Muscle layer of duodenum (tissue), 2 donors: ENCODE results near the gene ROM1.
A peak's percentile ranks its signal among the peaks of the same experiment; 100 is the strongest.
"Not testable (repeated sequence)": the region's sequence is repeated elsewhere in the genome, so short reads cannot be mapped to it uniquely, and the experiment has no call there.

Source experiments
- H3K27ac ChIP-seq: one replicate; pipeline ENCODE4 v1.7.0; 2013; ENCODE audit warnings: mild to moderate bottlenecking, low read length
- H3K27me3 ChIP-seq: one replicate; pipeline ENCODE4 v1.7.0; 2013; ENCODE audit warnings: low read depth, mild to moderate bottlenecking, control low read depth, low read length
- H3K36me3 ChIP-seq, 2 donors: one replicate each; pipeline ENCODE4 v1.7.0; 2013; ENCODE audit warnings: low read length in 2 of 2, control low read depth in 1 of 2, mild to moderate bottlenecking in 1 of 2; ENCODE audit not compliant: insufficient read depth in 2 of 2, control insufficient read depth in 1 of 2
- H3K4me1 ChIP-seq, 2 donors: one replicate each; pipeline ENCODE4 v1.7.0; 2013; ENCODE audit warnings: low read length in 2 of 2, mild to moderate bottlenecking in 2 of 2, control low read depth in 1 of 2, moderate library complexity in 1 of 2; ENCODE audit not compliant: insufficient read depth in 2 of 2, control insufficient read depth in 1 of 2
- H3K4me3 ChIP-seq, 2 donors: one replicate each; pipeline ENCODE4 v1.7.0; 2013; ENCODE audit warnings: low read length in 2 of 2, low read depth in 1 of 2, mild to moderate bottlenecking in 1 of 2
- H3K9me3 ChIP-seq, 2 donors: one replicate each; pipeline ENCODE4 v1.7.0; 2013; ENCODE audit warnings: low read length in 2 of 2, control low read depth in 1 of 2, mild to moderate bottlenecking in 1 of 2; ENCODE audit not compliant: control insufficient read depth in 1 of 2
- donor health status: healthy.

ROM1 gene

GRCh38 chr11:62612366-62613290, at the start of gene ROM1, which contains the start of gene EML3:
Gene ROM1, plus strand, starts transcription at chr11:62613257. Its CDS starts 25 bp downstream, at chr11:62613282.
Gene EML3, minus strand, starts transcription at chr11:62612775. Its CDS starts 318 bp downstream, at chr11:62612457.
- Histone ChIP-seq H3K27me3 (no peaks in the 10 kb centered on the region), H3K27ac (peak within 1 kb of the TSS; percentile 91), H3K36me3 (peaks cover 22 to 29% of the 10 kb centered on the region in 2 donors), H3K9me3 (no peaks in the 10 kb centered on the region), H3K4me3 (peak within 1 kb of the TSS; percentile 72 to 90), H3K4me1 (peaks cover 5 to 18% of the 10 kb centered on the region in 2 donors)

GRCh38 chr11:62565100-62565802, 47.8 kb upstream of the ROM1 start:
- Histone ChIP-seq H3K4me3 (no peak overlapping the region), H3K4me1 (peaks cover 0 to 7% of the 10 kb centered on the region in 2 donors), H3K27ac (peak overlapping the region; percentile 43), H3K36me3 (peaks cover 47 to 57% of the 10 kb centered on the region in 2 donors), H3K9me3 (no peaks in the 10 kb centered on the region), H3K27me3 (no peaks in the 10 kb centered on the region)

- Histone ChIP-seq H3K36me3 (peaks cover 54 to 67% of the 10 kb centered on the region in 2 donors), H3K9me3 (no peaks in the 10 kb centered on the region), H3K27ac (no peak overlapping the region), H3K27me3 (no peaks in the 10 kb centered on the region), H3K4me3 (no peak overlapping the region), H3K4me1 (no peaks in the 10 kb centered on the region)
These were observed 46.8 kb upstream of the ROM1 start for GRCh38 chr11:62566247-62566646.

GRCh38 chr11:62567018-62567633, 45.9 kb upstream of the ROM1 start:
- Histone ChIP-seq H3K9me3 (no peaks in the 10 kb centered on the region), H3K27me3 (no peaks in the 10 kb centered on the region), H3K27ac (no peak overlapping the region), H3K4me1 (peaks cover 3% of the 10 kb centered on the region in 2 donors), H3K4me3 (no peak overlapping the region), H3K36me3 (peaks cover 59 to 73% of the 10 kb centered on the region in 2 donors)

GRCh38 chr11:62569611-62570010, 43.4 kb upstream of the ROM1 start:
- H3K9me3 ChIP-seq, result no peaks in the 10 kb centered on the region
- no peak overlapping the region for H3K4me3 ChIP-seq
- H3K4me1 ChIP-seq, result peaks cover 3 to 14% of the 10 kb centered on the region in 2 donors
- peaks cover 52 to 69% of the 10 kb centered on the region in 2 donors for H3K36me3 ChIP-seq
- no peak overlapping the region for H3K27ac ChIP-seq
- H3K27me3 ChIP-seq, result no peaks in the 10 kb centered on the region

- not testable (repeated sequence) for H3K4me3 ChIP-seq, H3K27ac ChIP-seq, H3K9me3 ChIP-seq, H3K27me3 ChIP-seq
- Histone ChIP-seq H3K36me3 (peaks cover 43 to 59% of the 10 kb centered on the region in 2 donors), H3K4me1 (peaks cover 3 to 27% of the 10 kb centered on the region in 2 donors)
These were observed 42.2 kb upstream of the ROM1 start for GRCh38 chr11:62570903-62571302.

- Histone ChIP-seq H3K36me3 (peaks cover 43 to 57% of the 10 kb centered on the region in 2 donors), H3K27ac (peak overlapping the region; percentile 96)
- not testable (repeated sequence) for H3K4me3 ChIP-seq
These were observed 41.6 kb upstream of the ROM1 start for GRCh38 chr11:62571493-62571892.

GRCh38 chr11:62572431-62572830, 40.6 kb upstream of the ROM1 start:
- H3K4me1 ChIP-seq, result peaks cover 3 to 30% of the 10 kb centered on the region in 2 donors
- peaks cover 37 to 54% of the 10 kb centered on the region in 2 donors for H3K36me3 ChIP-seq
- H3K4me3 ChIP-seq, result peak overlapping the region; percentile 95 to 99
- peak overlapping the region; percentile 96 for H3K27ac ChIP-seq
- no peaks in the 10 kb centered on the region for H3K9me3 ChIP-seq
- H3K27me3 ChIP-seq, result no peaks in the 10 kb centered on the region

More at GRCh38 chr11:62571493-62571892, 41.6 kb upstream of the ROM1 start:
- H3K27me3 ChIP-seq, H3K9me3 ChIP-seq: not testable (repeated sequence)
- H3K4me1 ChIP-seq, result peaks cover 3 to 30% of the 10 kb centered on the region in 2 donors

GRCh38 chr11:62573006-62573591, 40.0 kb upstream of the ROM1 start:
- Histone ChIP-seq H3K9me3 (no peaks in the 10 kb centered on the region), H3K27ac (peak overlapping the region; percentile 96), H3K36me3 (peaks cover 35 to 61% of the 10 kb centered on the region in 2 donors), H3K4me1 (peaks cover 3 to 30% of the 10 kb centered on the region in 2 donors), H3K4me3 (peak overlapping the region; percentile 95 to 99), H3K27me3 (no peaks in the 10 kb centered on the region)

GRCh38 chr11:62573592-62574362, 39.3 kb upstream of the ROM1 start, which contains the start of gene EEF1G:
Gene EEF1G, minus strand, starts transcription at chr11:62573891. Its CDS starts 49 bp downstream, at chr11:62573842.
- no peaks in the 10 kb centered on the region for H3K9me3 ChIP-seq
- peak within 1 kb of the TSS; percentile 96 for H3K27ac ChIP-seq
- peak within 1 kb of the TSS; percentile 95 to 99 for H3K4me3 ChIP-seq
- H3K27me3 ChIP-seq, result no peaks in the 10 kb centered on the region
- H3K36me3 ChIP-seq, result peaks cover 31 to 62% of the 10 kb centered on the region in 2 donors
- peaks cover 3 to 30% of the 10 kb centered on the region in 2 donors for H3K4me1 ChIP-seq
